Measurements from ENCODE around the gene FGF11. TPM values are rescaled to one million over a fixed set of nuclear protein-coding genes. Genes with fewer than 3 reads are reported as not detected.

FGF11 gene
- total RNA-seq, 2 donors from 2014 or later: 4.9 to 5.3 TPM

DNA sequence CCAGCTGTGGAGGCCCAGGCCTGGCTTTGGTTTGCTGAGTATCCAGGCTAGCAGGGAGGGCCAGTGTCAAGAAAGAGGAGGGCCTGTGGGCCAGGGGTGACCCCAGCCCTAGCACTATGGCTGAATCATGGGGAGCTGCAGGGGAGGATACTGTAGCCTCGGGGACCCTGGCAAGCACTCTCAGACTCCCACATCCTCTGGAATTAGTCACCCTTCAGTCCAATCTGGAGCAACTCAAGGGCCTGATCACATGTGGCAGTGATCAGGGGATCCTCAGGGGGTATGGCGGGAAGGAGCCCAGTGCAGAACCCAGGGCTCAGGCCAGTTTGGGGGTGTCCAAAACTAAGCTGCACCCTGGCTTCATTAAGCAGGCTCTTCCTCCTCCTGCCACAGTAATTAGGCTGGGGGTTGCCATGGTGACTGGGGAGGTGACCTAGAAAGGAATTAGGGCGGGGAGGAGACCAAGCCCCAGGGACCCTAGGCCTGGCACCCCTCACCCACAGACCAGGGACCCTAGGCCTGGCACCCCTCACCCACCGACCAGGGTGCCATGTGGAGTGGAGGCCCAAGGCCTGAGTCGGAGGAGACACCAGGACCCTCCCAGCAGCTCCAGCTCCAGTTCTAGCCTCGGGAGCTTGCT lies 25.8 kb upstream of the FGF11 start:
- Mint-ChIP-seq H3K4me3 (no peak overlapping the region), H3K27me3 (ENCODE audit: low read depth) (no peaks in the 10 kb centered on the region), H3K27ac (no peak overlapping the region), H3K4me1 (ENCODE audit: low read depth) (no peaks in the 10 kb centered on the region), H3K9me3 (no peaks in the 10 kb centered on the region), H3K36me3 (ENCODE audit: insufficient read depth in 2 of 2) (no peaks in the 10 kb centered on the region)
- ATAC-seq (replicated peaks in 1 of 2) (no peak), DNase-seq (no peak)

GRCh38 chr17:7414837-7415236 lies 24.5 kb upstream of the FGF11 start:
- no peaks in the 10 kb centered on the region for H3K9me3 Mint-ChIP-seq
- ATAC-seq (replicated peaks in 1 of 2) (no peak), DNase-seq (no peak)
- no peak overlapping the region for H3K4me3 Mint-ChIP-seq
- H3K27ac Mint-ChIP-seq: no peak overlapping the region
- H3K4me1 Mint-ChIP-seq (ENCODE audit: low read depth): no peaks in the 10 kb centered on the region
- no peaks in the 10 kb centered on the region for H3K36me3 Mint-ChIP-seq (ENCODE audit: insufficient read depth in 2 of 2)
- no peaks in the 10 kb centered on the region for H3K27me3 Mint-ChIP-seq (ENCODE audit: low read depth)

DNA sequence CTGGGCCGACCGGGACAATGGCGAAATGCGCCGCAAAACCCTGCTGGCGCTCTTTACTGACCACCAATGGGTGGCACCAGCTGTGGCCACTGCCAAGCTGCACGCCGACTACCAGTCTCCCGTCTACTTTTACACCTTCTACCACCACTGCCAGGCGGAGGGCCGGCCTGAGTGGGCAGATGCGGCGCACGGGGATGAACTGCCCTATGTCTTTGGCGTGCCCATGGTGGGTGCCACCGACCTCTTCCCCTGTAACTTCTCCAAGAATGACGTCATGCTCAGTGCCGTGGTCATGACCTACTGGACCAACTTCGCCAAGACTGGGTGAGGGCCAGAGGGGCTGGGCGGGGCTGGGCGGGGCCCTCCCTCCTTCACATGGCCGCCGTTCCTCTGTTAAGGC lies 23.5 kb upstream of the FGF11 start:
- DNase-seq: no peak
- ATAC-seq (replicated peaks in 1 of 2): no peak
- no peaks in the 10 kb centered on the region for H3K27me3 Mint-ChIP-seq (ENCODE audit: low read depth)
- no peak overlapping the region for H3K27ac Mint-ChIP-seq
- H3K4me1 Mint-ChIP-seq (ENCODE audit: low read depth): no peaks in the 10 kb centered on the region
- no peak overlapping the region for H3K4me3 Mint-ChIP-seq
- H3K36me3 Mint-ChIP-seq (ENCODE audit: insufficient read depth in 2 of 2): no peaks in the 10 kb centered on the region
- no peaks in the 10 kb centered on the region for H3K9me3 Mint-ChIP-seq

- no peaks in the 10 kb centered on the region for H3K36me3 Mint-ChIP-seq (ENCODE audit: insufficient read depth in 2 of 2)
- ATAC-seq (replicated peaks in 1 of 2): no peak
- no peak for DNase-seq
- no peaks in the 10 kb centered on the region for H3K4me1 Mint-ChIP-seq (ENCODE audit: low read depth)
- H3K27me3 Mint-ChIP-seq (ENCODE audit: low read depth): no peaks in the 10 kb centered on the region
- no peak overlapping the region for H3K27ac Mint-ChIP-seq
- no peak overlapping the region for H3K4me3 Mint-ChIP-seq
- no peaks in the 10 kb centered on the region for H3K9me3 Mint-ChIP-seq
Observed at GRCh38 chr17:7416323-7416722, 23.0 kb upstream of the FGF11 start.

DNA sequence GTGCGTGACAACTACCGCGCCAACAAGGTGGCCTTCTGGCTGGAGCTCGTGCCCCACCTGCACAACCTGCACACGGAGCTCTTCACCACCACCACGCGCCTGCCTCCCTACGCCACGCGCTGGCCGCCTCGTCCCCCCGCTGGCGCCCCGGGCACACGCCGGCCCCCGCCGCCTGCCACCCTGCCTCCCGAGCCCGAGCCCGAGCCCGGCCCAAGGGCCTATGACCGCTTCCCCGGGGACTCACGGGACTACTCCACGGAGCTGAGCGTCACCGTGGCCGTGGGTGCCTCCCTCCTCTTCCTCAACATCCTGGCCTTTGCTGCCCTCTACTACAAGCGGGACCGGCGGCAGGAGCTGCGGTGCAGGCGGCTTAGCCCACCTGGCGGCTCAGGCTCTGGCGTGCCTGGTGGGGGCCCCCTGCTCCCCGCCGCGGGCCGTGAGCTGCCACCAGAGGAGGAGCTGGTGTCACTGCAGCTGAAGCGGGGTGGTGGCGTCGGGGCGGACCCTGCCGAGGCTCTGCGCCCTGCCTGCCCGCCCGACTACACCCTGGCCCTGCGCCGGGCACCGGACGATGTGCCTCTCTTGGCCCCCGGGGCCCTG lies 22.2 kb upstream of the FGF11 start:
- H3K27me3 Mint-ChIP-seq (ENCODE audit: low read depth): no peaks in the 10 kb centered on the region
- H3K4me1 Mint-ChIP-seq (ENCODE audit: low read depth): no peaks in the 10 kb centered on the region
- H3K4me3 Mint-ChIP-seq: no peak overlapping the region
- ATAC-seq (replicated peaks in 1 of 2) (no peak), DNase-seq (no peak)
- no peak overlapping the region for H3K27ac Mint-ChIP-seq
- H3K36me3 Mint-ChIP-seq (ENCODE audit: insufficient read depth in 2 of 2): no peaks in the 10 kb centered on the region
- no peaks in the 10 kb centered on the region for H3K9me3 Mint-ChIP-seq

GRCh38 chr17:7418472-7419152 lies 20.7 kb upstream of the FGF11 start:
- DNase-seq (no peak), ATAC-seq (replicated peaks in 1 of 2) (no peak)
- Mint-ChIP-seq H3K27me3 (ENCODE audit: low read depth) (no peaks in the 10 kb centered on the region), H3K36me3 (ENCODE audit: insufficient read depth in 2 of 2) (no peaks in the 10 kb centered on the region), H3K4me1 (ENCODE audit: low read depth) (no peaks in the 10 kb centered on the region), H3K4me3 (no peak overlapping the region), H3K9me3 (no peaks in the 10 kb centered on the region), H3K27ac (no peak overlapping the region)

DNA sequence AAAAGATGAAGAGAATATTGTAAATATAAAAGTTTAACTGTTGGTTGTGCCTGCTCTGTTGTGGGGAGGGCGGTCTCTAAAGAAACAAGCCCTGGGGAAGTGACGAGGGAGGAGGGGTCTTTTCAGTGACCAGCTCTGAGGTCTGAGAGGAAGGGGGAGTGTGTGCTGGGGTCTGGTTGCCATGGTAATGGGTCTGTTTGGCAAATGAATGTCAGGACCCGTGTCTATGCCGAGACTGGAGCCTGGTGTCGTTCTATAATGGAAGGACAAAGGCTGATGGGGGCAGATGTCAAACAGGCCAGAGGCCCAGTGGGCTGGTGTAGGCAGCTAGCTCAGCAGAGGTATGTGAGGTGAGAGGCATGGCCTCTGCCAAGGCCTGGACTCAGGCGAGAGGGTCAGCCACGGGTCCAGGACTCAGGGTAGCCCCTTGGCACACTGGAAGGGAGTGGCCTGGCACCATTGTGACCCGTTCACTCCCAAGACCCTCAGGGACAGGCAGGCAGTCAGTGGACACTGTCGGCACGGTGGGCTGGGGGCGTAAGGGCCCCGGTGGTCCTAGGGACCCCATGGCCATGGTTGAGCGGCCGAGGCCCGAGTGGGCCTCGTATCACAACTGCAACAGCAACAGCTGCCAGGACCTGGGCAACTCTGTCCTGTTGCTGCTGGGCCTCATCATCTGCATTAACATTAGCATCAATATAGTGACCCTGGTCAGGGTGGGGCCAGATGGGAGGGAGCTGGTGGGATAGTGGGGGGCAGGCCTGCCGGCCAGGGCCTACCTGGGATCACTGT lies 19.3 kb upstream of the FGF11 start, which contains the start of gene SPEM1:
TSS of gene SPEM1 (plus strand) at position 506 of the 792 bp plus-strand sequence. CDS start at position 567, 61 bp downstream.
- H3K27me3 Mint-ChIP-seq (ENCODE audit: low read depth): no peaks in the 10 kb centered on the region
- no peaks in the 10 kb centered on the region for H3K4me1 Mint-ChIP-seq (ENCODE audit: low read depth)
- no peaks in the 10 kb centered on the region for H3K36me3 Mint-ChIP-seq (ENCODE audit: insufficient read depth in 2 of 2)
- H3K4me3 Mint-ChIP-seq: no peak within 1 kb of the TSS
- ATAC-seq (replicated peaks in 1 of 2) (no peak), DNase-seq (no peak)
- H3K9me3 Mint-ChIP-seq: no peaks in the 10 kb centered on the region
- no peak within 1 kb of the TSS for H3K27ac Mint-ChIP-seq

DNA sequence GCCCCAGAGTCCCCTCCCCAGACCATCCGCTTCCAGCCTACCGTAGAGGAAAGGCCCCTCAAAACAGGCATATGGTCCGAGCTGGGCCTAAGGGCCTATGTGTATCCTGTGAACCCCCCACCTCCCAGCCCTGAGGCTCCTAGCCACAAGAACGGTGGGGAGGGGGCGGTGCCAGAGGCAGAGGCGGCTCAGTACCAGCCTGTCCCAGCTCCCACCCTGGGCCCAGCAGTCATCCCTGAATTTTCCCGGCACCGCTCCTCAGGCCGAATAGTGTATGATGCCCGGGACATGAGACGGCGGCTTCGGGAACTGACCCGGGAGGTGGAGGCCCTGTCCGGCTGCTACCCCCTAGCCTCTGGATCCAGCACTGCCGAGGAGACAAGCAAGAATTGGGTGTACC lies 18.1 kb upstream of the FGF11 start:
- Mint-ChIP-seq H3K9me3 (no peaks in the 10 kb centered on the region), H3K4me3 (no peak overlapping the region), H3K27ac (no peak overlapping the region), H3K36me3 (ENCODE audit: insufficient read depth in 2 of 2) (no peaks in the 10 kb centered on the region), H3K27me3 (ENCODE audit: low read depth) (no peaks in the 10 kb centered on the region), H3K4me1 (ENCODE audit: low read depth) (no peaks in the 10 kb centered on the region)
- no peak for DNase-seq
- no peak for ATAC-seq (replicated peaks in 1 of 2)

DNA sequence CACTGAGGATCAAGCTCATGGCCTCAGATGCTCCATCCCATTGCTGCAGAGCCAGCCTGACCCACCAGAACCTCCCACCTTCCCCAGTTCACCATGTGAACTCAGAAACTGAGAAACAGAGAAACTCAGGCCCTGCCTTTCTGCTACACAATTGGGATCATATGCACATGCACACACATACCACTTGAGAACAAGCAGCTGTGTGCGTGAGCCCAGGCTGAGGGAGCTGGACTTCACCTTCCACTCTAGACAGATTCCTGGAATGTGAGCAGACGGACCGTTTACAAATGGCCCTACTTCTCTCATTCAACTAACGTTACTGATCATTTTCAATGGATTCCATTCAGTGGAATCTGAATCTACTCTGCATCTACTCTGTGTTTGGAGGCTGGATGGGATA lies 15.6 kb upstream of the FGF11 start:
- no peaks in the 10 kb centered on the region for H3K4me1 Mint-ChIP-seq (ENCODE audit: low read depth)
- no peak for DNase-seq
- no peak for ATAC-seq (replicated peaks in 1 of 2)
- H3K9me3 Mint-ChIP-seq: no peaks in the 10 kb centered on the region
- no peaks in the 10 kb centered on the region for H3K36me3 Mint-ChIP-seq (ENCODE audit: insufficient read depth in 2 of 2)
- no peaks in the 10 kb centered on the region for H3K27me3 Mint-ChIP-seq (ENCODE audit: low read depth)
- no peak overlapping the region for H3K4me3 Mint-ChIP-seq
- no peak overlapping the region for H3K27ac Mint-ChIP-seq

DNA sequence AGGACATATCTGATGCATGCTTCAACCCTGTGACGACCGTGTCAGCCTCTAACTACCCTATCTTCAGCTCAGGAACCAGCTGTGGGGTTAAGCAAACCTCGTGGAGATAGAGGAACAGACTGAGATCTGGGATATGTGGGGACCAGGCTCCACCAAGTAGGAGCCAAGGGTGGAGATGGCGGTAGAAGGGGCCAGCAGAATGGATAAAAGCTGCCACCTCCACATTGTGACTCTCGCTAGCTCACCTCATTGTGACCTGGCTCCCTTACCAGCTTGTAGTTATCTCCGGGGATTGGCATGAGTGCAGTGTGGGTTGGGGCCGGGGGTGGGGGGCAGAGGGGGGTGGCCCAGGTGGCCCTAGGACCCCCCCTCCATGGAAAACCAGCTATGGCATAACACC lies 14.0 kb upstream of the FGF11 start, which contains the start of gene SPEM2:
TSS of gene SPEM2 (plus strand) at position 301 of the 400 bp plus-strand sequence. CDS start at position 374, 73 bp downstream.
- DNase-seq (no peak), ATAC-seq (replicated peaks in 1 of 2) (no peak)
- H3K9me3 Mint-ChIP-seq: no peaks in the 10 kb centered on the region
- H3K4me1 Mint-ChIP-seq (ENCODE audit: low read depth): no peaks in the 10 kb centered on the region
- no peaks in the 10 kb centered on the region for H3K36me3 Mint-ChIP-seq (ENCODE audit: insufficient read depth in 2 of 2)
- no peaks in the 10 kb centered on the region for H3K27me3 Mint-ChIP-seq (ENCODE audit: low read depth)
- H3K4me3 Mint-ChIP-seq: no peak within 1 kb of the TSS
- H3K27ac Mint-ChIP-seq: no peak within 1 kb of the TSS

DNA sequence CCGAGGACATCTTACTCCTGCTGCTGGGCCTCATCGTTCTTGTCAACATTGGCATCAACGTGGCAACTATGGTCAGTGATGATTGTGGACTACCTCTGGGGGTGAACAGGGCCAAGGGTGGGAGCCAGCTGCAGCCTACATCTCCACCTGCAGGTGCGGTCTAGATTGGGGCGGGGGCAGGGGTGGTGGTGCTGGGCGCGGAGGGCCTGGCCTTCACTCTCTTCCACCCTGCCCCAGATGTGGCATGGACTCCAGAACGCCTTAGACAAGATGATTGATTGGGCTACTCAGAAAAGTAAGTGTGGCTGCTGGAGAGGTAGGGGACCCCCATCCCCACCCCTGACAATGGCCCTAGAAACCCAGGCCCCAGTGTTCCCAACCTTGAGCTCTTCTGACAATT lies 13.6 kb upstream of the FGF11 start:
- H3K36me3 Mint-ChIP-seq (ENCODE audit: insufficient read depth in 2 of 2): no peaks in the 10 kb centered on the region
- H3K9me3 Mint-ChIP-seq: no peaks in the 10 kb centered on the region
- H3K27ac Mint-ChIP-seq: no peak overlapping the region
- H3K4me3 Mint-ChIP-seq: no peak overlapping the region
- ATAC-seq (replicated peaks in 1 of 2) (no peak), DNase-seq (no peak)
- H3K4me1 Mint-ChIP-seq (ENCODE audit: low read depth): no peaks in the 10 kb centered on the region
- H3K27me3 Mint-ChIP-seq (ENCODE audit: low read depth): no peaks in the 10 kb centered on the region

DNA sequence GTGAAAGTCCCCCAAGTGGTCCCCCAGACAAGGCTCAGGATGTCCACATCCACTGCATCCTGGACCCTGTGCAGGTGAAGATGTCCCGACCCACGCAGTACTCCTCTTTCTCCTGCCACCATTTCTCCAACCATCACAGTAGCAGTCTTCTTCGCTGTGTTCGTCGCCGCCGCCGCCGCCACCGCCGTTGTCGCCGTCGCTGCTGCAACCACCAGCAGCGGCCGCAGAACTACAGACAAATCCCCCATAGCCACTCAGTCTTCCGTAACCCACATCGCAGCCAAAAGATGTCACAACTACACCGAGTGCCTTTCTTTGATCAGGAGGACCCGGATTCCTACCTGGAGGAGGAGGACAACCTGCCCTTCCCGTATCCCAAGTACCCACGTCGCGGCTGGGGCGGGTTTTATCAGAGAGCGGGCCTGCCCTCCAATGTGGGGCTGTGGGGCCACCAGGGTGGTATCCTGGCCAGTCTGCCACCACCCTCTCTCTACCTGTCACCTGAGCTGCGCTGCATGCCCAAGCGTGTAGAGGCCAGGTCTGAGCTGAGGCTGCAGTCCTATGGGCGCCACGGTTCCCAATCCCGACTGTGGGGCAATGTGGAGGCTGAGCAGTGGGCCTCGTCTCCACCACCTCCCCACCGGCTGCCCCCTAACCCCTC lies 13.0 kb upstream of the FGF11 start:
- ATAC-seq (replicated peaks in 1 of 2) (no peak), DNase-seq (no peak)
- Mint-ChIP-seq H3K4me1 (ENCODE audit: low read depth) (no peaks in the 10 kb centered on the region), H3K9me3 (no peaks in the 10 kb centered on the region), H3K27ac (no peak overlapping the region), H3K27me3 (ENCODE audit: low read depth) (no peaks in the 10 kb centered on the region), H3K4me3 (no peak overlapping the region), H3K36me3 (ENCODE audit: insufficient read depth in 2 of 2) (no peaks in the 10 kb centered on the region)
